Activated naive CD8-positive, alpha-beta T cell treated with anti-CD3 and anti-CD28 coated beads, Interleukin-2, amount 50 U/mL, for 24 hours (primary cell): ENCODE measurements around the gene HAX1.
"Not testable (repeated sequence)": the region's sequence is repeated elsewhere in the genome, so short reads cannot be mapped to it uniquely, and the experiment has no call there.

ENCODE experiments used
- ATAC-seq: fragments of 150-1000 bp; cut with Tn5 transposase; one replicate; pipeline ENCODE4 v1.10.0; 2021
- DNase-seq: peaks from one replicate; pipeline ENCODE4 v3.0.0; 2021
- H3K27ac Mint-ChIP-seq: one replicate; pipeline ENCODE4 v1.8.0; 2021; ENCODE audit warnings: mild to moderate bottlenecking, mixed read lengths
- H3K27me3 Mint-ChIP-seq: one replicate; pipeline ENCODE4 v1.8.0; 2021; ENCODE audit warnings: mixed read lengths
- H3K36me3 Mint-ChIP-seq: one replicate; pipeline ENCODE4 v1.8.0; 2021; ENCODE audit warnings: low read depth, mixed read lengths
- H3K4me1 Mint-ChIP-seq: one replicate; pipeline ENCODE4 v1.8.0; 2021; ENCODE audit warnings: mixed read lengths
- H3K4me3 Mint-ChIP-seq: one replicate; pipeline ENCODE4 v1.8.0; 2021; ENCODE audit warnings: mild to moderate bottlenecking, moderate library complexity, mixed read lengths
- H3K9me3 Mint-ChIP-seq: one replicate; pipeline ENCODE4 v1.8.0; 2021; ENCODE audit warnings: mixed read lengths

The HAX1 gene

DNA sequence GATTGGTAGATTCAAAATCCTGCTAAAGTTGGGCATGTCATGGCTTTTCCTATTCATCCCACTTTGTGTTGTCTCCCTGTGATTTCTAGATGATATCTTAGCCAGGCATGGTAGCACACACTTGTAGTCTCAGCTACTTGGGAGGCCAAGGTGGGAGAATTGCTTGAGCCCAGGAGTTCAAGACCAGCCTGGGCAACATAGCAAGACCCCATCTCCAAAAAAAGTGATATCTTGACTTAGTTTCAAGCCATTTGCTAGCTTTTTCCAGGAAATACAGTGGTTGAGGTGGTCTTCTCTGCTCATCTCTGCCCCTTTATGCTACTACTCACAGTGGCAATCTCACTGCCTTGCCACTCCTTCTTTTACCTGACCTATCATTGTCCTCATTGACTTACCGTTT lies 12.3 kb upstream of the HAX1 start:
- H3K9me3 Mint-ChIP-seq: no peaks in the 10 kb centered on the region
- DNase-seq (no peak), ATAC-seq (no peak)
- no peaks in the 10 kb centered on the region for H3K27me3 Mint-ChIP-seq
- no peak overlapping the region for H3K27ac Mint-ChIP-seq
- peaks cover 85% of the 10 kb centered on the region for H3K36me3 Mint-ChIP-seq
- no peak overlapping the region for H3K4me3 Mint-ChIP-seq
- H3K4me1 Mint-ChIP-seq: peaks cover 38% of the 10 kb centered on the region

DNA sequence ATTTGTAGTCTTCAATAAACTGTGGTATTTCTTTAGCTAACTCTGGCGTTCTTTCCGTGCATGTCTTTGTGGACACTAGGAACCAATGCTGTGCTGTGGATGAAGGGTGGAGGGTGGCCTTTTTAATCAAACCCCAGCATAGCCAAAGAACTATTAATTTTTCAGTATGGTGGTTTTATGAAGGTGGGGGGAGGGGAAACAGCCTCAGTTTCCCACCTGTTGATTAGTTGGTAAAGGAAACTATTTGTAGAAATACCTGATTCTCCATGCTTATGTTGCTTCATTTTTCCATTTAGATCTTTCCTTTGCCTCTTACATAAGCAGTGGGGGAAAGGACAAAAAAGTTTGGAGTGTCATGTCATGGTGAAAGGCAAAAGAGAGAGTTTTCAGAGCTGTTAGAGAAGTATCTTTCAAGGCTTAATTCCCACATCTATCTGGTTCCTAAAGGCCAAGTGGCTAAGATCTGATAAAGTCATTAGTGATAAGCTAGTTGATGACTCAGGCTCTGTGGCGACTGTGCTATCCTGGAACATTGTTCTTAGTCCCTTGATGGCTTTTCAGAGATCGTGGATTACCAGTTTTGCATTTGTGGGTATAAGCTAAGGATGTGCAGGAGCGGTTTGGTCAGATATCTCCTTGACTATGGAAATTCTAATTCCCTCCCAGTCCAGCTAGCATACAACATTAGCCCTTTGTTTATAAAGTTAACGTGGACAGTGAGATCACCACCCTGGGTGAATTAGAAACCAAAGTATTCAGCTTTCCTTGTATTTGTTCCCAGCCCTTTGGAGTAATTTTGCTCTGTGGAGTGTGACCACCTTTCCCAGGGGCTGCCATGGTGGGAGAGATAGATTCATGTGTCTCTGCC lies 8.7 kb upstream of the HAX1 start:
- no peaks in the 10 kb centered on the region for H3K27me3 Mint-ChIP-seq
- DNase-seq: no peak
- no peak for ATAC-seq
- H3K36me3 Mint-ChIP-seq: peaks cover 67% of the 10 kb centered on the region
- H3K9me3 Mint-ChIP-seq: no peaks in the 10 kb centered on the region
- peak overlapping the region; percentile 80 for H3K27ac Mint-ChIP-seq
- H3K4me3 Mint-ChIP-seq: peak overlapping the region; percentile 15
- peaks cover 52% of the 10 kb centered on the region for H3K4me1 Mint-ChIP-seq

DNA sequence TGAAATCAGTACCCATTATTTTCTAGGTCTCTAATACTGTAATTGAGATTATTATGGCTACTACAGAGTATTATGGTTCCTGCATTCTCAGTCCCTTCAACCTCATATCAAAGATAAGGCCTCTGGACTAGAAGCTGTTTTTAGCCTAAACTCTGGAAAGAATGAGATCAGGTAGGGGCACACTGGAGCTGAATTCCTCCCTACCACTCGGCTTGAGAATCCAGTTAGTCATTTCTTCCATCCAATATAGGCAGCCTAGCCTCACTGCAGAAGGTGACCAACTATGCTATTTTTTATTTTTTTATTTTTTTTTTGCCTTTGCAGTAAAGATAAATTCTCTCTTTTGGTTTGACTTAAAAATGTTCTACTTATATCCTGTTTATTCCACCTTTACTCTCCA lies 8.0 kb upstream of the HAX1 start:
- Mint-ChIP-seq H3K27ac (peak overlapping the region; percentile 80), H3K27me3 (no peaks in the 10 kb centered on the region), H3K9me3 (no peaks in the 10 kb centered on the region), H3K4me3 (peak overlapping the region; percentile 15), H3K4me1 (peaks cover 56% of the 10 kb centered on the region), H3K36me3 (peaks cover 69% of the 10 kb centered on the region)
- DNase-seq (no peak), ATAC-seq (peak; percentile 60)

DNA sequence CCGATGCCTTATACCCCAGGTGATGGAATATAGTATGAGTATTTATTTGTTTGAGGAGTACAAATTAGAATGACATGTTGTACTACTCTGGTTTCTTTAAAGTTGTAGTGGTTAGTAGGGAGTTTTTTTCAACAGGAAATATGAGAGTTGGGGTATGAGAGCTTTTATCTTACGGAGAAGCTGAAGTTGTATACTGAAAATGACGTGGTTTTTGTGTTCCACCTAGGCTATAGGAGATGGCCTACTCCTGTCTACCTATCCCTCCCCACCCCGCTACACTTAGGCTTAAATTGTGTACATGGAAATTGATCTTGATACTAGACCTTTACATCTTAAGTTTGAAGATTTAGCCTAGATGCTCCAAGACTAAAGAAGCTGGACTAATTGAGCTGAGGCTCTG lies 6.8 kb upstream of the HAX1 start:
- no peak for DNase-seq
- Mint-ChIP-seq H3K36me3 (peaks cover 65% of the 10 kb centered on the region), H3K27ac (peak overlapping the region; percentile 80), H3K9me3 (no peaks in the 10 kb centered on the region), H3K4me1 (peaks cover 67% of the 10 kb centered on the region), H3K27me3 (no peaks in the 10 kb centered on the region), H3K4me3 (no peak overlapping the region)
- ATAC-seq: peak; percentile 84

DNA sequence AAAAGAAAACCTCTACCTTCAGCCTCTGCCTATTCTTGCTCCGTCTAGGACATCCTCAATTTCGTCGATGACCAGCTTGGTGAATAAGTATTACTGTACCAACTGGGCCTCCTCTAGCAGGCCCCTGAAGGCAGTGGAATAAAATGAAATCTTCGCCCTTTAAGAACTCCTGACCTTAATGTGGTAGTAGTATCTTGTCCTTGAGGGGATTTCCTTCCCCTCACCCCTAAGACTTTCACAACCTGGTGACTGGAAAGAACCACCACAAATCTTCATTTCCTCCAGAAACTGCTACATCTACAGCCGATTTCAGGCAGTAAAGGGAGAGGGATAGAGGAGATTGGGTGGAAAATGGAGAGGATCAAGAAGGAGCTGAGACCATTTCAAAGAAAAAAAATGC lies 1.6 kb upstream of the HAX1 start:
- no peaks in the 10 kb centered on the region for H3K9me3 Mint-ChIP-seq
- ATAC-seq (peak; percentile 56), DNase-seq (no peak)
- H3K27ac Mint-ChIP-seq: peak overlapping the region; percentile 94
- H3K4me3 Mint-ChIP-seq: peak overlapping the region; percentile 63
- H3K27me3 Mint-ChIP-seq: peaks cover 2% of the 10 kb centered on the region
- peaks cover 63% of the 10 kb centered on the region for H3K4me1 Mint-ChIP-seq
- peaks cover 59% of the 10 kb centered on the region for H3K36me3 Mint-ChIP-seq

DNA sequence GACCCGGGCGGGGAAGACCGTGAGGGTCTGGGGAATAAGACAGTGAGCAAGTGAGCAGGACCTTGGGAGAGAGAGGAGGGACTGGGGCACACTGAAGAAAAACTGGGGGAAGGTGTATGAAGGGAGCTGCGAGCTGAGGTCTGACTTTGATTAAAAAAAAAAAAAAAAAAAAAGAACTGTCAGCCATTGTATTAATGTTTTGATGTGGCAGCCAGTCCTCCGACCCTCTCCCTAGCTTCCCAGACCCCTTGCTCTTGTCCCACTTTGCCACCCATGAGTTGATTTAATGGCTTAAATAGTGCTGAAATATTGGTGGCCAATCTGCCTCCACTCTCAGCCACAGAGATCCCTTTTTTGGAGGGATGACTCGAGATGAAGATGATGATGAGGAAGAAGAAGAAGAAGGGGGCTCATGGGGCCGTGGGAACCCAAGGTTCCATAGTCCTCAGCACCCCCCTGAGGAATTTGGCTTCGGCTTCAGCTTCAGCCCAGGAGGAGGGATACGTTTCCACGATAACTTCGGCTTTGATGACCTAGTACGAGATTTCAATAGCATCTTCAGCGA lies 652 bp downstream of the HAX1 start:
- H3K9me3 Mint-ChIP-seq: no peaks in the 10 kb centered on the region
- no peak for ATAC-seq
- peak overlapping the region; percentile 94 for H3K27ac Mint-ChIP-seq
- peaks cover 54% of the 10 kb centered on the region for H3K4me1 Mint-ChIP-seq
- peak overlapping the region; percentile 98 for H3K4me3 Mint-ChIP-seq
- peaks cover 2% of the 10 kb centered on the region for H3K27me3 Mint-ChIP-seq
- no peak for DNase-seq
- peaks cover 59% of the 10 kb centered on the region for H3K36me3 Mint-ChIP-seq

DNA sequence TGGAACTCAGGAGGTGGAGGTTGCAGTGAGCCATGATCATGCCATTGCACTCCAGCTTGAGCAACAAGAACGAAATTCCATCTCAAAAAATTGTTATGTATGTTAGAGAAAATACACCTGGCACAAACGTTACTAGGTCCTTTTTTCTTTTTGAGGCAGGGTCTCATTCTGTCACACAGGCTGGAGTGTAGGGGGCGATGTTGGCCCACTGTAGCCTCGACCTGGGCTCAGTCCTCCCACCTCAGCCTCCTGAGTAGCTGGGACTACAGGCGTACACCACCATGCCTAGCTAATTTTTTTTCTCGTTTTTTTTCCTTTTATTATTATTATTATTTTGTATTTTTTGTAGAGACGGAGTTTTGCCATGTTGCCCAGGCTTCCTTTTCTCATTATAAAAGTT lies 4.4 kb downstream of the HAX1 start:
- H3K27ac Mint-ChIP-seq: no peak overlapping the region
- peaks cover 37% of the 10 kb centered on the region for H3K36me3 Mint-ChIP-seq
- H3K4me1 Mint-ChIP-seq: peaks cover 27% of the 10 kb centered on the region
- H3K9me3 Mint-ChIP-seq: no peaks in the 10 kb centered on the region
- H3K4me3 Mint-ChIP-seq: no peak overlapping the region
- ATAC-seq: no peak
- peak; percentile 35 for DNase-seq
- H3K27me3 Mint-ChIP-seq: peaks cover 2% of the 10 kb centered on the region

DNA sequence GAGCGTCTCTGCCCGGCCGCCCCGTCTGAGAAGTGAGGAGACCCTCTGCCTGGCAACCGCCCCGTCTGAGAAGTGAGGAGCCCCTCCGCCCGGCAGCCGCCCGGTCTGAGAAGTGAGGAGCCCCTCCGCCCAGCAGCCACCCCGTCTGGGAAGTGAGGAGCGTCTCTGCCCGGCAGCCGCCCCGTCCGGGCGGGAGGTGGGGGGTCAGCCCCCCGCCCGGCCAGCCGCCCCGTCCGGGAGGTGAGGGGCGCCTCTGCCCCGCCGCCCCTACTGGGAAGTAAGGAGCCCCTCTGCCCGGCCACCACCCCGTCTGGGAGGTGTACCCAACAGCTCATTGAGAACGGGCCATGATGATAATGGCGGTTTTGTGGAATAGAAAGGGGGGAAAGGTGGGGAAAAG lies 15.2 kb downstream of the HAX1 start:
- not testable (repeated sequence) for H3K36me3 Mint-ChIP-seq, ATAC-seq, H3K27ac Mint-ChIP-seq

DNA sequence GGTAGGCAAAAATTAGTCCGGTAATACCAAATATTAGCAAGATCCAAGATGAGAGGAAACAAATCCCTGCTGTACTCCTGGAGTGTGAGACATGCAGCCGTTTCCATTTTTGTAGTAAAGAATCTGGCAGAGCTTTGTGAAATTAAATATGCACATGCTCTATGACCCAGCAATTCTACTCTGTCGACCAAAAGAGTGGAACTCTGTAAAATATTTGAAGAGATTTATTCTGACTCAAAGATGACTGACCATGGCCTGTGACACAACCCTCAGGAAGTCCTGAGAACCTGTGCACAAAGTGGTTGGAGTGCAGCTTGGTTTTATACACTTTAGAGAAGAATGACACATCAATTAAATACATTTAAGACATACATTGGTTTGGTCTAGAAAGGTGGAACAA lies 16.2 kb downstream of the HAX1 start:
- Mint-ChIP-seq H3K27ac (no peak overlapping the region), H3K4me3 (no peak overlapping the region), H3K27me3 (peaks cover 4% of the 10 kb centered on the region), H3K36me3 (peaks cover 3% of the 10 kb centered on the region), H3K4me1 (no peaks in the 10 kb centered on the region), H3K9me3 (peaks cover 5% of the 10 kb centered on the region)
- ATAC-seq (no peak), DNase-seq (no peak)

More for the DNA sequence above, 15.2 kb downstream of the HAX1 start:
- H3K27me3 Mint-ChIP-seq, H3K4me1 Mint-ChIP-seq, DNase-seq, H3K4me3 Mint-ChIP-seq, H3K9me3 Mint-ChIP-seq: not testable (repeated sequence)

DNA sequence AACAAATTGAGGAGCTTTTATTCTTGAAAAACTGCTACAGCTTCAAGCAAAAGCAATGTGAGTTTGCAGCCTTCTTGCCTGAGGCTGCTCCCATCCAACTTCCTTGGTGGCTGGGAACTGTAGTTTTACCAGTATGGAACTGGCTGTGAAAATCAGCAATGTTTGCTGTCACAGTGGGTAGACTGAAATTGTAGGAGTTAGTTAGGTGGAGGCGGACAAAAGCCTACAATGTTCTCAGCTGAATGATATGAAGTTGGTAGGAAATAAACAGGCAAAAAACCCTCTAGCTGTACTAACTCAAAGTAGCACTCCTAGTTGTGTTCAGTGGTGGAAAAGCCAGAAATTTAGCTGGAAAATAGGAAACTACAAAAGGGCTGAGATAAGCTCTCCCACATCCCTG lies 18.5 kb downstream of the HAX1 start:
- Mint-ChIP-seq H3K27ac (no peak overlapping the region), H3K4me3 (no peak overlapping the region), H3K9me3 (peaks cover 16% of the 10 kb centered on the region), H3K27me3 (peaks cover 4% of the 10 kb centered on the region), H3K36me3 (peaks cover 9% of the 10 kb centered on the region), H3K4me1 (no peaks in the 10 kb centered on the region)
- DNase-seq: no peak
- ATAC-seq: no peak

DNA sequence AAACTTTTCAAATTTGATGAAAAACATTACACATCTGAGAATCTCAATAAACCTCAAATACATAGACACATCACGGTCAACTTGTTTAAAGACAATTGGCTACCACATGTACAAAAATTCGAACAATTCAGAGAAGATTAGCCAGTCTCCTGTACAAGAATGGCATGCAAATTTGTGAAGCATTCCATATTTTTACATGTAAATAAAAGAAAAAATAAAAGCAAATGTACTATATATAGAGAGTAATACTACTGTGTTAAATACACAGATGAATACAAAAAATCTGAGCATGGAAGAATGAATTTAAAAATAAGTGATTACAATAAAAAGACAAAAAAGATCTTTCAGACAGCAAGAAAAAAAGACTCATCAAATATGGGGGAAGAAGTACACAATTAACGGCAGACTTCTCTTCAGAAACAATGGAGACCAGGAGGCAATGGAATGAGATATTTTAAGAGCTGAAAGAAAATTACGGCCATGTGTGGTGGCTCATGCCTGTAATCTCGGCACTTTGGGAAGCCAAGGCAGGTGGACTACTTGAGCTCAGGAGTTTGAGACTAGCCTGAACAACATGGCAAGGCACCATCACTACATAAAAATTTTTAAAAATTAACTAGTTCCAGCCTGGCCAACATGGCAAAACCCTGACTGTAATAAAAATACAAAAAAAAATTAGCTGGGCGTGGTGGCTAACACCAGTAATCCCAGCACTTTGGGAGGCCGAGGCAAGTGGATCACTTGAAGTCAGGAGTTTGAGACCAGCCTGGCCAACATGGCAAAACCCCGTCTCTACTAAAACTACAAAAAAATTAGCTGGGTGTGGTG lies 23.2 kb downstream of the HAX1 start:
- Mint-ChIP-seq H3K4me3 (no peak overlapping the region), H3K9me3 (peaks cover 16% of the 10 kb centered on the region), H3K27ac (no peak overlapping the region), H3K27me3 (peaks cover 4% of the 10 kb centered on the region), H3K4me1 (no peaks in the 10 kb centered on the region), H3K36me3 (peaks cover 9% of the 10 kb centered on the region)
- ATAC-seq: no peak
- DNase-seq: no peak

DNA sequence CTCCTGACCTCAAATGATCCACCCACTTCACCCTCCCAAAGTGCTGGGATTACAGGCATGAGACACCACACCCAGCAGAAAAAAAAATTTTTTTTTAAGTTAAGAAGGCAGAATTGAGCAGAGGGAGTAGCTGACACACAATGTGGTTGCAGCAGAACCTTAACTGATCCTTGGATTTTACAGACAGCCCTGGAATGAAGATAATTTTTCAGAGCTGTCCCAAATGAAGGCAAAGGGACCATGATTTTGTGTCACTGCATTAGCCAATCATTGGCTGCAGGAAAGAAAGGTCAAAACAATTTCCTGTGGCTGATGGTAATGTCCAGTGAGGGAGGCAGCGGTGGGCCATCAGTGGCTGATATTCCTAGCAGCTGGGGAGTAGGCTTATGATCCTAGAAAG lies 29.2 kb downstream of the HAX1 start:
- no peak for ATAC-seq
- H3K9me3 Mint-ChIP-seq: no peaks in the 10 kb centered on the region
- peaks cover 17% of the 10 kb centered on the region for H3K4me1 Mint-ChIP-seq
- DNase-seq: no peak
- no peak overlapping the region for H3K27ac Mint-ChIP-seq
- no peak overlapping the region for H3K4me3 Mint-ChIP-seq
- H3K36me3 Mint-ChIP-seq: no peaks in the 10 kb centered on the region
- H3K27me3 Mint-ChIP-seq: no peaks in the 10 kb centered on the region

DNA sequence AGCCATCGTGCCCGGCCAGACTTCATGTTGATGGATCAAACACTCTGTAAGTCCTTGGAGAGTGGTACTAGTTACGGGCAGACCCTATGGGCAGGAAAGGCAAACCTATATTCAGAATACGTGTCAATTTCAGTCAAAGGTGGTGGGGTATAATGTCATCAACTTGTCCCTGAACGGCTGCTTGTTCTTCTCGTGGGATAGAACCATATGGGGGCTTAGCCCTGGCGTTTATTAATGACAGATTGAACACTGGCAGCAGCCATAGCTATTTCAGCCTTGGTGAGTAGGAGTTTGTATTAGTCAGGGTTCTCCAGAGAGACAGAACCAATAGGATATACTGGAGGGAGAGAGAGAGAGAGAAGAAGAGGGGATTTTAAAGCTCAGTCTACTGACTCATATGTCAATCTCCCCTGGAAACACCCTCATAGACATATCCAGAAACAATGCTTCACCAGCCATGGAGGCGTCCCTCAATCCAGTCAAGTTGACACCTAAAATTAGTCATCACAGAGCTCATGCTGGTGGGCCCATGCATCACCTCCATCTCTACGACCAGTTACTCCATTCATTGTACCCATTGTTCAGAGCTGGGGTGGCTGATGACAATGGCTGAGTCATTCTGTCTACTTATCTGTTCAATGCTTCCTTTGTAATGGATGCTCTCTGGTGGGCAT lies 32.4 kb downstream of the HAX1 start:
- DNase-seq: peak; percentile 58
- Mint-ChIP-seq H3K9me3 (no peaks in the 10 kb centered on the region), H3K27me3 (no peaks in the 10 kb centered on the region), H3K4me1 (peaks cover 30% of the 10 kb centered on the region), H3K36me3 (no peaks in the 10 kb centered on the region), H3K27ac (peak overlapping the region; percentile 38), H3K4me3 (no peak overlapping the region)
- ATAC-seq: peak; percentile 97

DNA sequence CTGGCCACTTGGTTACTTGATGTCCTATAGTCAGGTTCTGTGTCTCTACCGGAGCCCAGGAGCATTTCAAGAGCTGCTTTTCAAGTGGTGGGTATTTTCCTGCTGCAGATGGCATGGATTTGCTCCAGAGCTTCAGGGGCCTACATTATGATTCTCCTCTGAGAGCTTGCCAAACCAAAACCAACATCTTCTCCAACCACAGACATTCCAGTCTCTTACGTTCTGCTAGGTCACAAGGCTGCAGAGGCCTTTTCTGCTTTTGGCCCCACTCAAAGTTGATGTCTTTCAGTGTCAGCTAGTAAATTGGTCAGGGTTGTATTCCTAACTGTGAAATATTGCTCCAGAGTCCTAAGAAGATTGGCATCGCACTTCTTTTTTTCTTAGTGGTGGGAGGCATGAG lies 33.7 kb downstream of the HAX1 start:
- no peaks in the 10 kb centered on the region for H3K27me3 Mint-ChIP-seq
- DNase-seq (no peak), ATAC-seq (no peak)
- peaks cover 30% of the 10 kb centered on the region for H3K4me1 Mint-ChIP-seq
- no peaks in the 10 kb centered on the region for H3K9me3 Mint-ChIP-seq
- H3K36me3 Mint-ChIP-seq: no peaks in the 10 kb centered on the region
- no peak overlapping the region for H3K4me3 Mint-ChIP-seq
- H3K27ac Mint-ChIP-seq: no peak overlapping the region
